SU-DHL-6 (cell line): ENCODE measurements around the gene UTP11.

ENCODE experiments used
- H2AFZ ChIP-seq: fragments of 200-600 bp; sonication (generic); 2 replicates; pipeline ENCODE4 v1.6.1; 2014; ENCODE audit warnings: low read depth, mild to moderate bottlenecking, moderate library complexity, mixed read lengths, antibody characterized with exemption, low read length; ENCODE audit not compliant: severe bottlenecking
- H3F3A ChIP-seq: fragments of 200-600 bp; shearing (Covaris generic); 2 replicates; pipeline ENCODE4 v1.6.0; 2016; ENCODE audit warnings: antibody characterized with exemption, mild to moderate bottlenecking; ENCODE audit not compliant: insufficient read depth
- H3K27ac ChIP-seq: fragments of 200-600 bp; sonication (generic); 2 replicates; pipeline ENCODE4 v1.5.1; 2016; ENCODE audit warnings: low read depth, mild to moderate bottlenecking, low read length, moderate library complexity, mixed read lengths
- H3K27me3 ChIP-seq: fragments of 200-600 bp; sonication (generic), shearing (Covaris generic); 2 replicates; pipeline ENCODE4 v1.6.0; 2014; ENCODE audit warnings: mild to moderate bottlenecking, low read length
- H3K36me3 ChIP-seq: fragments of 200-600 bp; sonication (generic); 2 replicates; pipeline ENCODE4 v1.6.1; 2014; ENCODE audit warnings: mild to moderate bottlenecking, low read length, mixed read lengths
- H3K4me2 ChIP-seq: fragments of 300-600, 200-600 bp; shearing (Covaris generic), sonication (generic); 2 replicates; pipeline ENCODE4 v1.6.0; 2014; ENCODE audit warnings: low read length, low read depth, mild to moderate bottlenecking; ENCODE audit not compliant: poor library complexity, severe bottlenecking
- H3K4me3 ChIP-seq: fragments of 200-600 bp; sonication (generic); 2 replicates; pipeline ENCODE4 v1.5.1; 2014; ENCODE audit warnings: antibody characterized with exemption, low read length, mild to moderate bottlenecking, mixed read lengths; ENCODE audit not compliant: insufficient read depth, poor library complexity, severe bottlenecking
- H3K79me2 ChIP-seq: fragments of 200-600 bp; sonication (generic); 2 replicates; pipeline ENCODE4 v1.6.1; 2014; ENCODE audit warnings: mild to moderate bottlenecking, low read length, moderate library complexity; ENCODE audit not compliant: insufficient read depth
- H3K9ac ChIP-seq: fragments of 200-600 bp; sonication (generic); 2 replicates; pipeline ENCODE4 v1.7.0; 2014; ENCODE audit warnings: mild to moderate bottlenecking, low read length
- H3K9me2 ChIP-seq: fragments of 200-600 bp; sonication (generic); replicated peaks from 2 replicates; pipeline ENCODE4 v1.6.1; 2014; ENCODE audit warnings: low read length; ENCODE audit not compliant: insufficient read depth
- H3K9me3 ChIP-seq: fragments of 200-600 bp; sonication (generic); 2 replicates; pipeline ENCODE4 v1.6.1; 2014; ENCODE audit warnings: low read length, mixed read lengths; ENCODE audit not compliant: insufficient read depth
- H4K20me1 ChIP-seq: fragments of 200-600 bp; sonication (generic); 2 replicates; pipeline ENCODE4 v1.6.1; 2014; ENCODE audit warnings: low read depth, mild to moderate bottlenecking, antibody characterized with exemption, low read length, moderate library complexity, mixed read lengths
- EZH2phosphoT487 ChIP-seq: fragments of 200-600 bp; sonication (generic), shearing (Covaris generic); conservative IDR thresholded peaks from 2 replicates; pipeline ENCODE4 v1.6.1; 2018; ENCODE audit warnings: mild to moderate bottlenecking, antibody characterized with exemption, low read length, moderate library complexity, mixed read lengths
- TF ChIP-seq, protein P1 (sequence below): fragments of 200-600 bp; sonication (generic); IDR thresholded peaks from one replicate; pipeline ENCODE4 v1.5.1; 2017; ENCODE audit warnings: antibody characterized with exemption, mild to moderate bottlenecking, low read length, moderate library complexity; ENCODE audit not compliant: insufficient read depth, poor library complexity, severe bottlenecking

UTP11 gene

DNA sequence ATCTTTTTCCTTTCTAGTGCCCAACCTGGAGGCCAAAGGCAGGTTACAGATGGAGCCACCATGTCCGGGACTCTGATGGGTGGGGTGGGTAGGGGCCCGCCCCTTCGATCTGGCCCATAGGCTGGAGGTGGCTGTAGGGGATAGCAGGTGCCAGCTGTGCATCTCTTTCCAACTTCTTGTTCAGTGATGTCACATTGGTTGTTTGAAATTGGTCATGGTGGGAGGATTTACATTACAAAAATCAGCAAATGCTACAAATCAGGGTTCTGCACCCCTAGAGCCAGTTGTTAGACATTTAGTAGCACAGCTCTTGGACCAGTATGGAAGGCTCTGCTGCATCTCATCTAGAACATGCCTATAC, 56.4 kb downstream of the UTP11 start:
- H3K4me3 ChIP-seq = no peak overlapping the region
- H3K4me2 ChIP-seq = no peak overlapping the region
- TF ChIP-seq, protein P1, sequence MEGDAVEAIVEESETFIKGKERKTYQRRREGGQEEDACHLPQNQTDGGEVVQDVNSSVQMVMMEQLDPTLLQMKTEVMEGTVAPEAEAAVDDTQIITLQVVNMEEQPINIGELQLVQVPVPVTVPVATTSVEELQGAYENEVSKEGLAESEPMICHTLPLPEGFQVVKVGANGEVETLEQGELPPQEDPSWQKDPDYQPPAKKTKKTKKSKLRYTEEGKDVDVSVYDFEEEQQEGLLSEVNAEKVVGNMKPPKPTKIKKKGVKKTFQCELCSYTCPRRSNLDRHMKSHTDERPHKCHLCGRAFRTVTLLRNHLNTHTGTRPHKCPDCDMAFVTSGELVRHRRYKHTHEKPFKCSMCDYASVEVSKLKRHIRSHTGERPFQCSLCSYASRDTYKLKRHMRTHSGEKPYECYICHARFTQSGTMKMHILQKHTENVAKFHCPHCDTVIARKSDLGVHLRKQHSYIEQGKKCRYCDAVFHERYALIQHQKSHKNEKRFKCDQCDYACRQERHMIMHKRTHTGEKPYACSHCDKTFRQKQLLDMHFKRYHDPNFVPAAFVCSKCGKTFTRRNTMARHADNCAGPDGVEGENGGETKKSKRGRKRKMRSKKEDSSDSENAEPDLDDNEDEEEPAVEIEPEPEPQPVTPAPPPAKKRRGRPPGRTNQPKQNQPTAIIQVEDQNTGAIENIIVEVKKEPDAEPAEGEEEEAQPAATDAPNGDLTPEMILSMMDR = no peak
- no peak for TF ChIP-seq EZH2phosphoT487
- no peak overlapping the region for H3K27ac ChIP-seq
- no peaks in the 10 kb centered on the region for H3K9me2 ChIP-seq
- H3K36me3 ChIP-seq = no peaks in the 10 kb centered on the region
- H4K20me1 ChIP-seq = no peaks in the 10 kb centered on the region
- H3K9me3 ChIP-seq = no peaks in the 10 kb centered on the region
- no peaks in the 10 kb centered on the region for H3K79me2 ChIP-seq
- no peak overlapping the region for H3K9ac ChIP-seq
- H3F3A ChIP-seq = no peaks in the 10 kb centered on the region
- no peak overlapping the region for H2AFZ ChIP-seq
- no peaks in the 10 kb centered on the region for H3K27me3 ChIP-seq

DNA sequence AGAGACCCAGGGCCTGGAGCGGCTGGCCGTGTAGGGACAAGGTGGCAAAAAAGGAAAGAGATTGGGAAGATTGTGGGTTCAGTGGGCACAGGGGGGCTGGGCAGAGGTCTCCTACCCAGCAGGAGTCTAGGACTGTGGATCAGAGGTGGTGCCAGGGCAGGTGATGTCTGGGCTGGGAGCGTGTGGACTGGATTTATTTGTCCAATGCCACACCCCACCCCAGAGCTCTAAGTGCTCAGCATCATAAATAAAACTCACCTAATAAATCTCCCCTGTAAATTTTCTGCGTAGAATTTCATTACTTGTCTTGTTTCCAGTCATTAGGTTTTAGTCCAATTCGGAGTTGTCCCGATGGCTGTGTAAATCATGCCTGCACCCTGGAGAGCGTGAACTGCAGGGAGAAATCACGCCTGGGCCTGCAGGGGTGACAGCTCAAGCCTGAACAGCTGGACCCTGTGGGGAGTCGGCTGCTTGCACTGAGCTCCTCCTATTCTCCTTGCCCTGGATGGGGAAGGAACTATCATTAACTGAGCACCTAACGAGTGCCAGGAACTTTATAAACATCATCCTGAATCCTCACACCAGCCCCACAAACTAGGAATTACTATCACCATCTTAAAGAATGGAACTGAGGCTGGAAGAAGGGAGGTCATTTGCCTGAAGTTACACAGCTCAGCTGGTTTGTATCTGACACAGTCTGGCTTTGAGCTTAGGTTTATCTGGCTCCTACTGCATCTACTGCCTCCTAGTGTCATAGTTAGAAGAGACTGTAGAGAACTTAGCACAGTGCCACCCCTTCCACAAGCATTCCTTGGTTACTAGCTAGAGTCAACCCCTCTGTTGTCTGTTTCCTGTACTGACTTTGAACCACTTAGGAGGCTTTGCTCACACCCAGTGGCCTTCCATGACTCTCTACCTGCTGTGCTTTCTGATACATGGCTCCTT, 59.0 kb downstream of the UTP11 start:
- TF ChIP-seq EZH2phosphoT487 = no peak
- TF ChIP-seq, protein P1 = peak; percentile 24
- Histone ChIP-seq H3K27ac (no peak overlapping the region), H3K9ac (no peak overlapping the region), H3K4me3 (no peak overlapping the region), H3K9me3 (no peaks in the 10 kb centered on the region), H4K20me1 (no peaks in the 10 kb centered on the region), H3K4me2 (no peak overlapping the region), H3K36me3 (no peaks in the 10 kb centered on the region), H3F3A (no peaks in the 10 kb centered on the region), H2AFZ (no peak overlapping the region), H3K9me2 (no peaks in the 10 kb centered on the region), H3K27me3 (no peaks in the 10 kb centered on the region), H3K79me2 (no peaks in the 10 kb centered on the region)

DNA sequence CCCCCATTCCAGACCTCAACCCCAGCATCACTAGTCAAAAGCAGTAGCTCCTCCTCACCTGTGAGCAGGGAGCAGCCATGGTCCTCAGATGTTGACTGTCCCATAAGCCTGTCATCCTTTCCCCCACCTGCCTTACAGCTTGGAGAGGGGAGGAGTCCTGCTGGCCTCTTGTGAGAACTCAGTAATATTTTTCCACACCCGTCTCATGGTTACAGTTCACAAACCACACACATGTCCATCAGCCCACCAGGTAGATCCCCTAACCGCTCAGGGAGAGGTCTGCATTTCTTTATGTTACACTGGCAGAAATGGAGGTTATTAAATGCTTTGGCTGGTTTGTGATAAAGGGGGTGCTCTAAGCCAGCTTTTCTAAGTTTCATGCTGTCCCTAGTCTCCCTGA, 60.3 kb downstream of the UTP11 start:
- no peaks in the 10 kb centered on the region for H4K20me1 ChIP-seq
- no peaks in the 10 kb centered on the region for H3K9me3 ChIP-seq
- H3F3A ChIP-seq = no peaks in the 10 kb centered on the region
- no peak overlapping the region for H3K4me3 ChIP-seq
- no peaks in the 10 kb centered on the region for H3K36me3 ChIP-seq
- H3K79me2 ChIP-seq = no peaks in the 10 kb centered on the region
- no peak overlapping the region for H3K9ac ChIP-seq
- no peak overlapping the region for H3K4me2 ChIP-seq
- TF ChIP-seq EZH2phosphoT487 = no peak
- TF ChIP-seq, protein P1 = no peak
- no peak overlapping the region for H3K27ac ChIP-seq
- H3K27me3 ChIP-seq = no peaks in the 10 kb centered on the region
- H3K9me2 ChIP-seq = no peaks in the 10 kb centered on the region
- no peak overlapping the region for H2AFZ ChIP-seq
